HG03139 (cell line): ENCODE data around the gene KRTDAP.
"Not testable (repeated sequence)": the region's sequence is repeated elsewhere in the genome, so short reads cannot be mapped to it uniquely, and the experiment has no call there.

Source experiments
- ATAC-seq: cut with Tn5 transposase; IDR thresholded peaks from one replicate; pipeline ENCODE4 v1.9.1; 2021; ENCODE audit not compliant: unreplicated experiment

KRTDAP gene

GRCh38 chr19:35486268-35486708 lies 4.0 kb downstream of the KRTDAP start:
- no peak for ATAC-seq

- ATAC-seq = peak; percentile 63
These were observed 5.8 kb downstream of the KRTDAP start for GRCh38 chr19:35484252-35485036.

DNA sequence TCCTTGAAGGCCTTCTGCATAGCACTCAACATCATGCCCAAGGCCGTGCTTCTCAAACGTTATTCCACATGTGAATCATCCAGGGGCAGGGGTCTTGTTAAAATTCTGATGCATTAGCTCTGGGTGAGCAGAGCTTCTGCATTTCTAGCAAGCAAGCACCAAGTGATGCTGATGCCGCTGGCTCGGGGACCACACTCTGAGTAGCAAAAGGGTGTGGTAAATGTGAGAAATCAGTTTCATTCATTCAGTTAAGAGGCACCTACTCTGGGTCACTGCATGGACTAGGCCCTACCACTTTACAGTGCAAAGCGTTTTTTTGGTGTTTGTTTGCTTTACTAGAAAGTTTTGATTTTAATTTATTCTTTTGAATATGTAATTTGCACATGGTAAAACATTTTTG lies 7.2 kb downstream of the KRTDAP start:
- no peak for ATAC-seq

DNA sequence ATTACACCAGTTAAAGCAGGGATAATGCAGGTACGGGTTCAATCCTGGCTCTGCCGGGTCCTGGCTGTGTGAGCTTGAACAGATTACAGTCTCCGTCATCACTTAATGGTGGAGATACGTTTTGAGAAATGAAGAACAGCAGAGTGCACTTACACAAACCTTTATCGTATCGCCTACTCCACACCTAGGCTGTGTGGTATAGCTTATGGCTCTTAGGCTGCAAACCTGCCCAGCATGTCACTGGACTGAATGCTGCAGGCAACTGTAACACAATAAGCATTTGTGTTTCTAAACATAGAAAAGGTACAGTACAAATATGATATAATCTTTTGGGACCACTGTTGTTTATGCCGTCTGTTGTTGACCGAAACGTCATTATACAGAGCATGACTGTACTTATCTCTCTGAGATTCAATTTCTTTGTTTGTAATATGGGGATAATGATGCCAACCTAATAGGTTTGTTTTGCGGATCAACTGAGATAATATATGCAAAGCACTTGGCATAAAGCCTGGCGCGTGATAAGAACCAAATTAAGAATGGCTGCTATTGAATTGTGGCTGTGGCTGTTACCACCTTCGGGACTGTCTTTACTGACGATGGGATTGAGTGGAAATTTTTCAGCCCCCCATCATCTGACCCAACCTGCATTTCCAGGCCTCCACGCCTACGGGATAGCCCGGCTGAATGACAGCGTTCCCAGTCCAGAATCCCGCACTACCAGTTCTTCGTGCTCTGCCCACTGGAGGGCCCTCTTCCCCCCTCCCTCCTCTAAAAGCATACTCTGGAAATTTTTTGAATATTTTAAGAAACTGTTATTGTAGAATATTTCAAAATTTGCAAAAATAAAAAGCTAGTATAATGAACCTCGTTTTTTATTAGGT lies 11.2 kb downstream of the KRTDAP start:
- no peak for ATAC-seq

GRCh38 chr19:35476149-35476548 lies 14.1 kb downstream of the KRTDAP start:
- ATAC-seq = no peak

DNA sequence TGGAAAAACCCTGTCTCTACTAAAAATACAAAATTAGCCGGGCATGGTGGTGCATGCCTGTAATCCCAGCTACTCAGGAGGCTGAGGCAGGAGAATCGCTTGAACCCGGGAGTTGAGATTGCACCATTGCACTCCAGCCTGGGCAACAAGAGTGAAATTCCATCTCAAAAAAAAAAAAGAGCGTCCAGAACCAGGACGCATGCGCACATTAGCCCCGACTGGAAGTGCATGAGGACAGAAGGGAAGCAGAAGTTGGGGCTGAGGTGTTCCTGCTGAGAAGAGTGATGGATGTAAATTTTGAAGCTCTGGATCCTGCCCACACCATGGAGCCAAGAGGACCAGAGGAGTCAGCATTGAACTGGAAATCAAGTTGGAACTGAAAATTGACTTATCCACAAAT lies 15.7 kb downstream of the KRTDAP start:
- not testable (repeated sequence) for ATAC-seq

DNA sequence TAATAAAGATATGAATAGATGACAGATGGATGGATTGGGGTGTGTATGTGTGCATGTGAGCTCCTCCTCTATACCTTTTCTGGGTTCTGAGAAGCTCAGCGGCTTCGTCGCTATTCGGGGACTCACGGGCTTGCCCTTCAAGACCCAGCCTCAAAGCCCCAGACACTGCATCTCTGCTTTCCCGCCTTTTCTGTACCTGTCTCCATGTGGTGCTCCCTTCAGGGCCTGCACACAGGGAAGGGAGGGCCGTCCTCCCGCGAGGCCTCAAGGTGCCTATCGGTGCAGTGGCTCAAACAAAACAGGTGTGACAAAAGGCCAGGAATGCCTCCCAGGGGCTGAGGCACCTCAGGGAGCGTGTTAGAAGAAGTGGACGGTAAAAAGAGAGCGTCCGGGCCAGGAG lies 16.2 kb downstream of the KRTDAP start:
- no peak for ATAC-seq

DNA sequence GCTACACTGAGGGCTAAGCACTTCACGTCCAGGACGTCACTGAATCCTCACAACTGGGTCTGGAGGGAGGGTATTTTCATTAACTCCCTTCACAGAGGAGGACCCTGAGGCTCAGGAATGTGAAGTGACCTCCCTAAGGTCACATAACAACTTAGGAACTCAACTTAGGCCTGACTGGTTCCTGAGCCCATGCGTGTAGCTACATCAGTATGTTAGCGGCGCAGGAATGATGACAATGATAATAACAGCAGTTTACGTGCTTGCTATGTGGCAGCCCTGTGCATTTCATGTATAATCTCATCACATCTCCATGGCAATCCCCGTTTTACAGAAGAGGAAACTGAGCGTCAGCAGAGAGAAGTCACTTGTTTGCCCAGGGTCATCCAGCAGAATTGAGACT lies 18.3 kb downstream of the KRTDAP start:
- ATAC-seq = no peak

- not testable (repeated sequence) for ATAC-seq
These were observed 19.2 kb downstream of the KRTDAP start for GRCh38 chr19:35471075-35471474.

DNA sequence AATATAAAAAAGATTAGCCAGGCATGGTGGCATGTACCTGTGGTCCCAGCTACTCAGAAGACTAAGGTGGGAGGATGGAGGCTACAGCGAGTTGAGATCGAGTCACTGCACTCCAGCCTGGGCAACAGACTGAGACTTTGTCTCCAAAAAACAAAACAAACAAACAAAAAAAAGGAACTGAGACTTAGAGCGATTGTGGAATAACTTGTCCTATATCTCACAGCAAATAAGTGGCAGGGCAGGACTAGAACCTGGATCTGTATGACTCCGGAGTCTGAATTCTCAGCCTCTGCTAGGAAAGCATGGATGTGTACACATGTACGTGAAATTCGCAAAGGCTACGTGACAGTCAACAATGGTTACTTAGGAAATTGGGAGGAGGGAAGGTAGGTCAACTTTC lies 20.1 kb downstream of the KRTDAP start:
- ATAC-seq = no peak

DNA sequence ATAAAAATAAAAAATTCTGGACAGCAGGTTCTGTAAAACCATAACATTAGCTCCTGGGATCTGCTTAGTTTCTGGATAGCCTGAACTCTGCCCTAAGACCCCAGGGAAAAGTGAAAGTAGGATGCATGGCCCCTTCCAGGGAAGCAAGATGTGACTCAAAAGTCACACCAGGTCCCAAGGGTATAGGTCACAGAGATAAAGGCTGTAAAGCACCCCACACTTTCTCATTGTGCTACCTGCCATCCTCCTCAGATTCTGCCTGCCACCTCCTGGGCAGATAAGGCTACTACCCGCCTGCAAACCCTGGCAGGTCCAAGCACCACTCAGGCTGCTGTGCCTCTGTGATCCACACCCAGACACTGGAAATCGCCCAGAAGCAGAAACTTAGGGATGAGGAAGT lies 21.6 kb downstream of the KRTDAP start:
- peak; percentile 68 for ATAC-seq

DNA sequence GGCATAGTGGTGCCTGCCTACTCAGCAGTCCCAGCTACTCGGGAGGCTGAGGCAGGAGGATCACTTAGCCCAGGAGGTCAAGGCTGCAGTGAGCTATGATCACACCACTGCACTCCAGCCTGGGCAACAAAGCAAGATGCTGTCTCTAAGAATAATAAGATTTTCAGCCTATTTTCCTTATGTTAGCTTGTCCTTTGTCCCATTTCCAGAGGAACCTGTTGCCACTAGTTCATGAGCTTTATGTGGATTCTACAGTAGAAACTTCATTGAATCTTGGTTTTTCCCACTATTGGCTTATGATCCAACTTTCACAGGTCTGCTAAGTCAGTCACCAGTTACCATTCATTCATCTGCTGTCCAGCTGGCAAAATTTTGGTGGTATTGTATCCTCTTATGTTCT lies 24.0 kb downstream of the KRTDAP start:
- no peak for ATAC-seq

- ATAC-seq = not testable (repeated sequence)
These were observed 27.3 kb downstream of the KRTDAP start for GRCh38 chr19:35462956-35463355.

DNA sequence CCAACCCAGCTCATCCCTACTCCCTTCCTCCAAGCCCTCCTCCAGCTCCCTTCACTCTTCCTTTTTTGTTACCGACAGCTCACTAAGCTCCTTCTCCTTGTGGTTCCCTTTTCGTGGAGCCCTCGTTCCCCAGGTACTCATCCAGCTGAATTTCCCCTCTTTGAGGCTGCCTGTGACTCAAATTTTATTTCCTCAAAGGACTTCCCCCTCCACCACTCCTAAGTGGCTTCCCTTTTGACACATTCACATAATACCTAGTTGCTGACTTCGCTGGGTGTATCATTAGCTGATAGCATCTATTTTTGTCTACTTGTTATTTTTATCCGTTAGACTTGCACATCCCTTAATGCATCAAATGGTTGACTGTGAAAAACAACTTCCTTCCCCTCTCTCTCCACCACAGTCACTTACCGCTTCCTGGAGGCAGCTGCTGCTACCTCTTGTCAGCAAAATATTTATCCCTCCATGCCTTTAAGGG lies 27.7 kb downstream of the KRTDAP start:
- ATAC-seq = no peak

DNA sequence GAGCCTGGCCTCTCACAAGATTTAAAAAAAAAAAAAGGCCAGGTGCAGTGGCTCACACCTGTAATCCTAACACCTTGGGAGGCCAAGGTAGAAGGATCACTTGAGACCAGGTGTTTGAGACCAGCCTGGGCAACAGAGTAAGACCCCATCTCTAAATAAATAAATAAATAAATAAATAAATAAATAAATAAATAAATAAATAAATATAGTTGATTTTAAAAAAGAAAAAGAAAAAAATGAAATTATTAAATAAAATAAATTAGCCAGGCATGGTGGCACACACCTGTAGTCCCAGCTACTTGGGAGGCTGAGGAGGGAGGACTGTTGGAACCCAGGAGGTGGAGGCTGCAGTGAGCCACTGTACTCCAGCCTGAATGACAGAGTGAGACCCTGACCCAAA lies 28.5 kb downstream of the KRTDAP start:
- not testable (repeated sequence) for ATAC-seq

DNA sequence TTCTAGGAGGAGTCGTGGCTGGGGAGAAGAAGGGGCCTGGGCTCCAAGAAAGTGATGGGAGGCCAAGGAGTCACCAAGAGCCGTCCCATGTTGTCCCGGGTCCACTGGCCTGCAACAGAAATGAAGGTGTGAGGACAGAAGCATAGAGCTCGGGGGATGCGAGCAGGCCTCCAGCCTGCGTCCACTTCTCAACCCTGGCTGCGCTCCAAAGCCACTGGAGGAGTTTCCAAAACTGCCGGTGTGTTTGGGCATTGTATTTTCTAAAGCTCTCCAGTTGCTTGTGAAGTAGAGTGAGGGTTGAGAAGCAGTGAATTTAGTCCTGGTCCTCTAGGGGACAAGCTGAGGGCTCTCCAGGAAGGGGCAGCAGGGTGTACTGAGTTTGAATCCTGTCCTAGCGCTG lies 29.2 kb downstream of the KRTDAP start:
- no peak for ATAC-seq

DNA sequence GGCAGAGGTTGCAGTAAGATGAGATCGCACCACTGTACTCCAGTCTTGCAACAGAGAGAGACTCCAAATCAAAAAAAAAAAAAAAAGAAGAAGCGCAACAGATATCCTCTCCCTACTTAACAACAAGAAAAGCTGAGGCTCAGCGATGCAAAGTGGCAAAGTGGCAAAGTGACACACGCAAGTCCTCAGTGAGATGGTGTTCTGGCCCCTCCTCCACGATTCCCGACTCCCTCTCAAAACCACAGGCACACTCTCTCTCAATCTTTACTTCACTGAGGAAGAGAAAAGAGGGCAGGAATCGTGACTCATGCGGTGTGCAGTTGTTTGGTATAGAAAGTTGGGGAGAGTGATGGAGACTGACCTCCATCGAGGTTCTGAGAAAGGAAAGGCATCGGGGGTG lies 29.7 kb downstream of the KRTDAP start:
- ATAC-seq = no peak

- ATAC-seq = no peak
These were observed 30.7 kb downstream of the KRTDAP start for GRCh38 chr19:35459414-35460082.

- ATAC-seq = peak; percentile 53
These were observed 31.4 kb downstream of the KRTDAP start for GRCh38 chr19:35458731-35459391.

- ATAC-seq = no peak
These were observed 32.1 kb downstream of the KRTDAP start for GRCh38 chr19:35458192-35458591.

DNA sequence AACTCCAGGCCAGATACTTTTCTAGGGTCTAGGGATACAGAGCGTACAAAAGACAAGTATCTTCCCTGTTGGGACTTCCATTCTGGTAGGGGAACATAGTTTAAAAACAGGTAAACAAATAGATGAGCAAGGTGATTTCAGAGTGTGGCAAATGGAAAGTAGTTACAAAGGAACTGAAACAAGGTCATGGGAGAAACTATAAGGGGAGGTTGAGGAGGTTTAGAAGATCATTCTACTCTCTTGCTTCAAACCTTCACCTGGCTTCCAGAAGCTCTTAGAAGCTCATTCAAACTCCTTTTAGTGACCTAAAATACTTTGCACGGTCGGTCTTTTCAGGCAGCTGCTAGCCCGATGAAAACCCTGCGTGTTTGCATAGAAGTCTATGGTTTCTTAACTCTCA lies 33.1 kb downstream of the KRTDAP start:
- no peak for ATAC-seq
